Fibroblast of pulmonary artery (primary cell): Measurements from ENCODE around the gene SUMO3.

Experiments
- DNase-seq: peaks from one replicate; pipeline ENCODE4 v3.0.0-alpha.2; 2010; ENCODE audit warnings: low read depth
- H3K4me3 ChIP-seq: replicated peaks from 2 replicates; pipeline ENCODE4 v1.5.1; 2011; ENCODE audit warnings: low read depth, mild to moderate bottlenecking, control low read depth, low read length, moderate library complexity
- CTCF ChIP-seq: IDR thresholded peaks from 2 replicates; pipeline ENCODE4 v1.5.1; 2011; ENCODE audit warnings: mild to moderate bottlenecking, control low read depth, low read length, inconsistent platforms; ENCODE audit errors: missing control alignments

Gene SUMO3

GRCh38 chr21:44828362-44829056, 10.6 kb upstream of the SUMO3 start:
- TF ChIP-seq CTCF: no peak
- no peak overlapping the region for H3K4me3 ChIP-seq
- DNase-seq: no peak

GRCh38 chr21:44823179-44823660, 5.4 kb upstream of the SUMO3 start:
- no peak overlapping the region for H3K4me3 ChIP-seq
- no peak for TF ChIP-seq CTCF
- DNase-seq: no peak

- no peak for TF ChIP-seq CTCF
- no peak overlapping the region for H3K4me3 ChIP-seq
- DNase-seq: no peak
Measured at GRCh38 chr21:44822484-44823178, 4.8 kb upstream of the SUMO3 start.

- no peak overlapping the region for H3K4me3 ChIP-seq
- TF ChIP-seq CTCF: no peak
- DNase-seq: peak; percentile 28
Measured at GRCh38 chr21:44820851-44821250, 3.0 kb upstream of the SUMO3 start.

GRCh38 chr21:44819283-44820243, 1.7 kb upstream of the SUMO3 start:
- TF ChIP-seq CTCF: no peak
- H3K4me3 ChIP-seq: no peak overlapping the region

GRCh38 chr21:44818640-44819011, 764 bp upstream of the SUMO3 start:
- TF ChIP-seq CTCF: no peak
- peak overlapping the region; percentile 70 for H3K4me3 ChIP-seq
- no peak for DNase-seq

More at GRCh38 chr21:44819283-44820243, 1.7 kb upstream of the SUMO3 start:
- no peak for DNase-seq
